GM18907 (cell line): ENCODE results near the gene CCSER2.
"Not testable (repeated sequence)": the region's sequence is repeated elsewhere in the genome, so short reads cannot be mapped to it uniquely, and the experiment has no call there.

Experiments used
- ATAC-seq: cut with Tn5 transposase; IDR thresholded peaks from one replicate; pipeline ENCODE4 v1.9.1; 2021; ENCODE audit warnings: mild to moderate bottlenecking, moderate library complexity; ENCODE audit not compliant: unreplicated experiment

The CCSER2 gene

DNA sequence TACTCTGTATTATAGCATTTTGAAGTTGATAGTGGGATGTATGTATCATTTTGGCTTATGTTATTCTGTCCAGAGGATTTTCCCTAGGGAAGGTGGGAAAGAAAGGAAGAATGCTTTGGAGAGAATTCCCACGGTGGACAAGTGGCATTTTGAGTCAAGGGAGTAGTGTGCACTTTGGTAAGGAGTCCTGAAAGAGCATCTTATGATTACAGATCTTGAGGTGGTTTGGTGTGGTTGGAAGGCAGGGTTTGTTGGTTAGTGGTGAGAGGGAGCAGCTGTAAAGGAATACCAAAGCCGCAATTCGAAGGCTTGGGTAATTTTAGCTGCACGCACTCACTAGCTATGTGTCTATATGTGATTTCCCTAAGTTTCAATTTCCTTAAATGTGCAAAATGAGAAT is 16.1 kb downstream of the CCSER2 start:
- ATAC-seq = no peak

DNA sequence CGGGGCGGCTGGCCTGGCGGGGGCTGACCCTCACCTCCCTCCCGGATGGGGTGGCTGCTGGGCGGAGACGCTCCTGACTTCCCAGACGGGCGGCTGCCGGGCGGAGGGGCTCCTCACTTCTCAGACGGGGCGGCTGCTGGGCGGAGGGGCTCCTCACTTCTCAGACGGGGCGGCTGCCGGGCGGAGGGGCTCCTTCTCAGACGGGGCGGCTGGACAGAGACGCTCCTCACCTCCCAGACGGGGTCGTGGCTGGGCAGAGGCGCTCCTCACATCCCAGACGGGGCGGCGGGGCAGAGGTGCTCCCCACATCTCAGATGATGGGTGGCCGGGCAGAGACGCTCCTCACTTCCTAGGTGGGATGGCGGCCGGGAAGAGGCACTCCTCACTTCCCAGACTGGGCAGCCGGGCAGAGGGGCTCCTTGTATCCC is 19.2 kb downstream of the CCSER2 start:
- ATAC-seq = not testable (repeated sequence)

GRCh38 chr10:84348447-84348846 is 20.1 kb downstream of the CCSER2 start:
- ATAC-seq = no peak

DNA sequence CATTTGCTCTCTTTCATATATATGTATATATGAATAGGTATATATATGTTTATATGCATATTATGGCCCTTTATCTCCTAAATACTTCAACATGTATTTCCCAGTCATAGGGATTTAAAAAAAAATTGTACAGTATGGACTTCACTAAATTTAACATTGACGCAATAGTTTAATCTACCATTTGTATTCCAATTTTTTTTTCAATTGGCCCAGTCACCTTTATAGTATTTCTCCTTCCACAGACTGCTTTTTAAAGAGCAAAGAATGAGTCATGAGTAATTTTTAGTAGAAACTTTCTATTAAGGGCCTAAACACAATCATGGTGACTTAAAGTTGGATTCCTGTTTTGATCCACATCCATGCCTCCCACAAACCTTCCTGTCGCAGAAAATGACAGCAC is 20.5 kb downstream of the CCSER2 start:
- ATAC-seq = no peak

DNA sequence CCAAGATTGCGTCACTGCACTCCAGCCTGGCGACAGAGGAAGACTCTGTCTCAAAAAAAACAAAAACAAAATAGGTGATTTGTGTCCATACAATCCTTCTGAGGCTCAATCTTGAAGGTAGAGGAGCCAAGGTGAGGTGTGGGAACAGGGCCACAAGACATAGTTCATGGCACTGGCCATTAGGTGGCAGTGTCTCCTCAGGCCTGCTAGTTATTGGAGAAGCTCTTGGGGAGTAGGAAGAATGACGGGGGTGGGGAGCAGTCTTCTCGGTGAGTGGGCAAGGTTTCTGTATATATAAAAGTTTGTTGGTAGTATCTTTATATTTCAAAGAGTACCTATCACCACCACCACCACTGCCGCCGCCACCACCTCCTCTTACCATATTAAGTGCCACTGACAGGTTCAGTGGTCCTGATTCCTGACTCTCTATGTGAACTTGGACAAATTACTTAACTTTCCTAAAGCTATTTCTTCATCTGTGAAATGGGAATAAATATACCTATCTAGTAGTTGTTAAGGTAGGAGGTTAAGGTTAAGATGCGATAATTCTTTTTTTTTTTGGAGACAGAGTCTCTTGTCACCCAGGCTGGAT is 24.0 kb downstream of the CCSER2 start:
- peak; percentile 98 for ATAC-seq

DNA sequence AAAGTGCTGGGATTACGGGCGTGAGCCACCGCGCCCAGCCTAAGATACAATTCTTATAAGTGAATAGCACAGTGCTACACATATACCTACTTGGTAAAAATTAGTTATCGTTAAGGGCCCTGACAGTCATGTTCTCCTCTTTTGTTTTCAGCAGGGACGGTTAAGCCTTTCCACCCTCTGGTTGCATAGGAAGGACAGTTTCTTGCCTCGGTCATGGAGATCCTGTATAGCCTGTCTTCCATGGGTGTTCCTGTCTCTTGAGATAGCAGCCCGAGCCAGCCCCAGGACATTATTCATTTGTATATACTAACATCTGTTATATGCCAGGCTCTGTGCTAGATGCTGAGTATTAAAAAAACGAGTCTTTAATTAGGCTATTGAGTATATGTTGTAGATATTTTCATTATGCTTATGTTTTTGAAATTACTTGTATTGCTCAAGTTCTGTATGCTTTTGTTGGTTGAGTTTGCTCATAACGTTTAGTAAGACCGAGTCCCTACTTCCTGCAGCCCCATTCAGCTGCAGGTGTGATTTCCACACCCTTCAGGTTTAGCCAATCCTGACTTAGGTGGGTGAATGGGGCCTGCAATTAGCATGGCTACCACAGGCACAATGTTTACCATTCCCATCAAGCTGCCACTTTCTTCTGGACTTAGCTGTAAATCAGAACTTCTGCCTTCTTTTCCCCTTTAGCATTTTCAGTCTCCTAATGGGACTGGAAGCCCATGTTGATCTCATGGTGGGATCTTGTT is 24.8 kb downstream of the CCSER2 start:
- ATAC-seq = no peak

DNA sequence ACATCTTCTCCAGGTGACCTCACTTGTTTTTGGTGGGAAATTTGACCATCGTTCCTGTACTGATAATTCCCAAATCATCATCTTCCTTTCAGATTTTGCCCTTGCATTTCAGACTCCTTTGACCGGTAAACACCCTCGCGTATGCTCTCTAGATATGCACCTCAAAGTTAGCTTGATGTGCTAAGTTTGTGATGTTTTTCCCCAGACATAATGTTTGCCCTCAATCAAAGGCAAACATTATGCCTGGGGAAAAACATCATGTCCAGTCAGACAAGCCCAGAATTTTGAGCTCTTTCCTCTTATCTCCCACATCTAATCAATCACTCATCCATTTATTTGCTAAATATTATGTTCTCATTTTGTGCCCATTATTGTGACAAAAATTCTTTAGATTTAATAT is 26.2 kb downstream of the CCSER2 start:
- no peak for ATAC-seq

DNA sequence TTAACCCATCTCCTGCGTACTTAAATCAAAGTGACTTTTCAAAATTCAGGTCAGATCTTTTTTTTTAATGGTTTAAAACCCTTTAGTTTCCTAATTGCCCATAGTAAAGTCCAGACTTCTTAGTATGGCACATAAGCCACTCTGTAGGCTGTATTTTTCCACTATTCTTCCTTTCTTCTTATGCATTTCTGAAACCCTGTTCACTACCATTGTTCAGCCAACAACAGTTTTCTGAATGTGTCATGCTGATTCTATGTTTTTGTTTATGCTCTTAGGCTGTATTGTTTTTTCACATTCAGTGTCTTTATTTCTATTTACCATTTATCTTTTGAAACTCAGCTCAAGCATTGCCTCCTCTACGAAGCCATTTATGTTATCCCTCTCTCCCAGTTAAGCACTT is 26.7 kb downstream of the CCSER2 start:
- ATAC-seq = no peak

DNA sequence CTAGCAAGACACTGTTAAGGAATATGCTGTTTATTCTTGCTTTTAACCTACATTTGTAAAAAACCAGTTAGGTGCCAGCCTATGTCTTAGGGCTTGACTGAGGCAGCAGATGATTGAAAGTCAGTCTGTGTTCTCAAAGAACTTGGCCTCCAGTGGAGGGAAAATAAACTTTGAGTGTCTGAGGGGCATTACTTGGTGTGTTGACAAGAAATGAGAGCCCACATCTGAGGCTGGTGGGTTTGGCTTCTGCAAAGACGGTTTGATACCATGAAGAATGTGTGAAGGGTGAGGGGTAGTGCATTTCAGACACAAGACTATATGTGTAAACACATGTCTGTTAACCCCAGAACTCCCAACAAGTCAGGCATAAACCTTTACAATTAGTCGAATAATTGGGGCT is 28.5 kb downstream of the CCSER2 start:
- ATAC-seq = no peak

GRCh38 chr10:84358743-84359142 is 30.4 kb downstream of the CCSER2 start:
- ATAC-seq = no peak

GRCh38 chr10:84360637-84361365 is 32.4 kb downstream of the CCSER2 start:
- no peak for ATAC-seq

DNA sequence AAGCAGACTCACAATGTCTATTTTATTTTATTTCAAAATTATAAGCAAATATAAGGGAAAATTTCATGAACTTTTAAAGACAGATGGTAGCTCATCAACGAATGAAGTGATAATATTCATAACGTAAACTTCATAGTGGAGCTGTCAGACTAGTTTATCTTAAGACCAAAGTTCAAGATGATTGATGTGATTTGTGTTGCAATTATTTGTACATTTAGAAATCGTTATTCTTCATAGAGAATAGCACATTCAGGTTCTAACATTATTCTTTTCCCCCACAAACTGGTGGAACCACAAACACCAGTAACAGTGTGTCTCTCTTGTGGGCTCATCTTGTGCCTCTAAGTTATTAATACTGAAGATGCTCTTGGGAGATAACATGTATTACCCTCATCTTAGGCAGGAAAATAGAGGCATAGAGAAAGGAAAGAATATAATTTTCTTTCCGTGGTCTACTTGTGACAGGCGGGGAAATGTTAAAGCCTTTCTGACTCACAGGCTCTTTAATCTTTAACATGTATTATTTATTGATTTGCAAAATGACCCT is 37.0 kb downstream of the CCSER2 start:
- ATAC-seq = no peak

DNA sequence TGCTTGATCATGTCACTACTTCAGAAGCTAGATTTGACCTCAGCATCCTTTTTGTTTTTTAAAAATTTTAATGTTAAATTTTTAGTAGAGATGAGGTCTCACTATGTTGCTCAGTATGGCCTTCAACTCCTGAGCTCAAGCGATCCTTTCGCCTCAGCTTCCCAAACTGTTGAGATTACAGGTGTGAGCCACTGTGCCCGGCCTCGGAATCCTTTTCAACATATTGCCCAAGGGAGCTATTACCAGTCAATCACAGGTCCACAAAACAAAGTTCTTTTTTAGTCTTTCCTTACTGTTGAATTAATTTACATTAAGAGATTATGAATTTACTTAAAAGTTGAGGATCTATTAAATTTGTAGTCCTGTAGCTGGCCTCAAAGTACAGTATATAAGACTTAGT is 37.7 kb downstream of the CCSER2 start:
- ATAC-seq = no peak

- no peak for ATAC-seq
Observed at GRCh38 chr10:84367256-84367655, 38.9 kb downstream of the CCSER2 start.

- no peak for ATAC-seq
Observed at GRCh38 chr10:84368828-84369227, 40.4 kb downstream of the CCSER2 start.

DNA sequence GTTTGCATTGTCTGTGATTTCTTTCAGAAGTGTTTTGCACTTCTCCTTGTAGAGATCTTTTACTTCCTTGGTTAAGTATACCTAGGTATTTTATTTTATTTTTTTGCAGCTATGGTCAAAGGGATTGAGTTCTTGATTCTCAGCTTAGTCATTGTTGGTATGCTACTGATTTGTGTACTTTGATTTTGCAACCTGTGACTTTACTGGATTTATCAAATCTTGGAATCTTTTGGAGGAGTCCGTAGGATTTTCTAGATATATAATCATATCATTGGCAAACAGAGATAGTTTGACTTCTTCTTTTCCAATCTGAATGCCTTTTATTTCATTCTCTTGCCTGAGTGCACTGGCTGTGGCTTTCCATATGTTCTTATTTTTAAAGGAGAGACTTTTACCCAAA is 41.9 kb downstream of the CCSER2 start:
- no peak for ATAC-seq

- ATAC-seq = no peak
Observed at GRCh38 chr10:84371944-84372343, 43.6 kb downstream of the CCSER2 start.

DNA sequence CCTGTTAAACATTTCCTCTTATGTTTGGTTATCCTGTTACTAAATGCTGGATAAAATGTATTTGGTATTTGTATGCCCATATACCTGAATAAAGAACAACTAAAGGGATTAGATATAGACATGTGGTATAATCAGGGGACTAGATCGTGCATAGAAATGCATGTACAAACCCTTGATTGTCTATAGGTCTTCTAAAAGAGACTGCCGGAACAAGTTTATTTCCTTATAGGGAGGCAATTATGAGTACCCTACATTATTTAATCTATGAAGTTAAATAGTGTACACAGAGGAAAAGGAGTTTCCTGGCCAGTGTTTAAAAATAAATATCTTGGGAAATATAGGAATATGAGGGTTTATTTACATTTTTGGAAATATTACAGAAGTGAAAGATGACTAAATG is 44.6 kb downstream of the CCSER2 start:
- ATAC-seq = no peak

DNA sequence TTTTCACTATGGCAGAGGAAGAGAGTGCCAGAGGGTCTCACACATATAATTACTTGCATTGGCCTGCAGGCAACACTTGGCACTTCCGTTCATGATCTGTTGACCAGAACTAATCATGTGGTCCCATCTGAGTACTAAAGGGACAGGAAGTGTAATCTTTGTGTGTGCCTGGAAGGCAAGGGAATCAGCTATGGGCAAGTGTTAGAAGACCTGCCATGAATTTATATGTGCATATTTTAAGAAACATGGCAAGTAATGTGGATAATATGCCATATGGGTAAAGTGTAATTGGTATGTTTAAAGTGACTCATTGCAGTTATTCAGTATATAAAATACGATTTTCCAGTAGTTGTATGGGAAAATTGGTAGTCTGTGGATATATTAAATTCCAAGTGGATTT is 46.1 kb downstream of the CCSER2 start:
- ATAC-seq = no peak

DNA sequence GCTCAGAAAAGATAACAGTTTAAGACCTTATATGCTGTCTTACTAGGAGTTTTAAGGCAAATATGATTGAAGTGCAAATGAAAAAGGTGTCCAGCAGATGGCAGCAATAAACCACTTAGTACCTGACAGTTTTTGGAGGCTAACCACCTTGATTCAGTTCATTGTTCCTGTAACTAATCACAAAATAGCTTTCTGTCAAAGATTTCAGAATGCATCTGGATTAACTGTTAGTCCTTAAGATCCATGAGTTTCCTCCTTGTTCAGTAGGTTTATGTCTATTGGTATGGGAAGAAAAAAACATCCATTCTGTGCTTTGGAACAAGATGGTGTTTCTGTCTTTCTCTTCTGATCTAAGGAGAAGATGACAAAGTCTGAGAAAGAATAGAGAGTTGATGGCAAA is 46.6 kb downstream of the CCSER2 start:
- ATAC-seq = peak; percentile 79

- no peak for ATAC-seq
Observed at GRCh38 chr10:84375881-84376280, 47.5 kb downstream of the CCSER2 start.

- no peak for ATAC-seq
Observed at GRCh38 chr10:84388148-84388547, 59.8 kb downstream of the CCSER2 start.
